Upper lobe of right lung (tissue), 1 donor: ENCODE measurements around the gene LPA. TPM values are rescaled to one million over a fixed set of nuclear protein-coding genes. Genes with fewer than 3 reads are reported as not detected.

ENCODE experiments used
- ATAC-seq: fragments of 200-7000 bp; cut with Tn5 transposase; one replicate; pipeline ENCODE4 v1.9.1; 2020; ENCODE audit warnings: mild to moderate bottlenecking, moderate library complexity
- DNase-seq: peaks from one replicate; pipeline ENCODE4 v3.0.0-alpha.2; 2020
- H3K27ac ChIP-seq: fragments of 200-600 bp; one replicate; pipeline ENCODE4 v1.8.0; 2022
- H3K27me3 ChIP-seq: fragments of 200-600 bp; one replicate; pipeline ENCODE4 v1.8.0; 2022; ENCODE audit warnings: mild to moderate bottlenecking
- H3K36me3 ChIP-seq: fragments of 200-600 bp; one replicate; pipeline ENCODE4 v1.8.0; 2022
- H3K4me1 ChIP-seq: fragments of 200-600 bp; one replicate; pipeline ENCODE4 v1.8.0; 2022
- H3K4me3 ChIP-seq: fragments of 200-600 bp; one replicate; pipeline ENCODE4 v1.8.0; 2022; ENCODE audit warnings: mild to moderate bottlenecking
- H3K9me3 ChIP-seq: fragments of 200-600 bp; one replicate; pipeline ENCODE4 v1.8.0; 2022
- intact Hi-C: fragments of 100-400 bp; cut with DNase I; formaldehyde crosslinking; loops from one replicate; pipeline ENCODE4 v1.11.0; 2022
- total RNA-seq: library from RNA; stranded (reverse); fragmentation: NEBNext Ultra II Directional; extraction: Animal tissue kit (Norgen Biotek cat#: 25700); gene quantifications from one replicate; pipeline ENCODE4 v1.2.1, GENCODE V29; 2021
- TF ChIP-seq, protein P1 (sequence below): fragments of 200-600 bp; IDR thresholded peaks from one replicate; pipeline ENCODE4 v1.8.0; 2022; ENCODE audit warnings: antibody characterized with exemption
- donor health status: DM: no; HTN: yes; CAD: no; lungs with severe emphysema.

LPA gene
- total RNA-seq, 1 donor from 2014 or later = not detected

DNA sequence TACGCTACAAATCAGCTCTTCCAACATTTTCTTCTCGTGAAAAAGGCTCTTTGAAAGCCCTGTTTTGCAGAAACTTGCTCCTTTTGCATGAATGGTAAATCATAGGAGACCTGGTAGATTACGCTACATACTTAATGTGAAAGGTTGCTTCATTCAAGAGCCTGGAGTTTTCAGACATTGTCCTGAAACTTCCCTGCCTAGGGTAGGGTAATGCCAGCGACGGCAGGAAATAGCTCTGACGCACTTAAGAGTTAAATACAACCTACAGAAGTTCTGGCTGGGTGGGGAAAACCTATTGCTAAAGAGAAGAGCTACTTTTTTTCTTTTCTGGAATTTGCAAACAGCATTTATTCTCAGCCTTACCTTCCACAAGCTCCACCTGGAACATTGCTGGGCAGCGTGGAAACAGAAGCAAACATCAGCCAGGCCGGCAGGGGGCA is 144.5 kb downstream of the LPA start:
- Histone ChIP-seq H3K27me3 (no peaks in the 10 kb centered on the region), H3K36me3 (no peaks in the 10 kb centered on the region), H3K4me1 (peaks cover 4% of the 10 kb centered on the region), H3K27ac (peak overlapping the region; percentile 79), H3K9me3 (no peaks in the 10 kb centered on the region), H3K4me3 (peak overlapping the region; percentile 72)
- TF ChIP-seq, protein P1, sequence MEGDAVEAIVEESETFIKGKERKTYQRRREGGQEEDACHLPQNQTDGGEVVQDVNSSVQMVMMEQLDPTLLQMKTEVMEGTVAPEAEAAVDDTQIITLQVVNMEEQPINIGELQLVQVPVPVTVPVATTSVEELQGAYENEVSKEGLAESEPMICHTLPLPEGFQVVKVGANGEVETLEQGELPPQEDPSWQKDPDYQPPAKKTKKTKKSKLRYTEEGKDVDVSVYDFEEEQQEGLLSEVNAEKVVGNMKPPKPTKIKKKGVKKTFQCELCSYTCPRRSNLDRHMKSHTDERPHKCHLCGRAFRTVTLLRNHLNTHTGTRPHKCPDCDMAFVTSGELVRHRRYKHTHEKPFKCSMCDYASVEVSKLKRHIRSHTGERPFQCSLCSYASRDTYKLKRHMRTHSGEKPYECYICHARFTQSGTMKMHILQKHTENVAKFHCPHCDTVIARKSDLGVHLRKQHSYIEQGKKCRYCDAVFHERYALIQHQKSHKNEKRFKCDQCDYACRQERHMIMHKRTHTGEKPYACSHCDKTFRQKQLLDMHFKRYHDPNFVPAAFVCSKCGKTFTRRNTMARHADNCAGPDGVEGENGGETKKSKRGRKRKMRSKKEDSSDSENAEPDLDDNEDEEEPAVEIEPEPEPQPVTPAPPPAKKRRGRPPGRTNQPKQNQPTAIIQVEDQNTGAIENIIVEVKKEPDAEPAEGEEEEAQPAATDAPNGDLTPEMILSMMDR = peak; percentile 95
- DNase-seq (no peak), ATAC-seq (no peak)
- intact Hi-C loops = no loop called here

DNA sequence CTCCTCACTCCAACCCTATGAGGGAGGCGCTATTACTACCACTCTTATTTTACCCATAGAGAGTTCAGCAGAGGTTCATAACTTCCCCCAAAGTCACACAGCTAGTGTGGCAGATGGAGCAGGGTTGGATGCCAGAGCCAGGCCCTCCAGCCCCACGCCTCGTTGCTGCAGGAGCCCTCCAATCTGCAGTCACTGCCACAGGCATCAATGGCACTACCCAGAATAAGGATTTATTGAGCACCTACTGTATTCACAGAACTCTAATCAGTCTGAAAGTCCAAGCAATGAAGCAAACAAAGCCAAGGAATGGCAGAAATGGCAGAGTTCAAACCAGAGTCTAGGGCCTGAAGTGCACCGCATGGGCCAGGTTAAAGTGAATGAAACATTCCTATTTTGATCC is 144.9 kb downstream of the LPA start:
- no peaks in the 10 kb centered on the region for H3K36me3 ChIP-seq
- H3K27me3 ChIP-seq = no peaks in the 10 kb centered on the region
- TF ChIP-seq, protein P1 = no peak
- ATAC-seq = no peak
- H3K27ac ChIP-seq = no peak overlapping the region
- no peaks in the 10 kb centered on the region for H3K9me3 ChIP-seq
- no peak for DNase-seq
- no peak overlapping the region for H3K4me3 ChIP-seq
- H3K4me1 ChIP-seq = peaks cover 4% of the 10 kb centered on the region
- intact Hi-C loops = no loop called here

DNA sequence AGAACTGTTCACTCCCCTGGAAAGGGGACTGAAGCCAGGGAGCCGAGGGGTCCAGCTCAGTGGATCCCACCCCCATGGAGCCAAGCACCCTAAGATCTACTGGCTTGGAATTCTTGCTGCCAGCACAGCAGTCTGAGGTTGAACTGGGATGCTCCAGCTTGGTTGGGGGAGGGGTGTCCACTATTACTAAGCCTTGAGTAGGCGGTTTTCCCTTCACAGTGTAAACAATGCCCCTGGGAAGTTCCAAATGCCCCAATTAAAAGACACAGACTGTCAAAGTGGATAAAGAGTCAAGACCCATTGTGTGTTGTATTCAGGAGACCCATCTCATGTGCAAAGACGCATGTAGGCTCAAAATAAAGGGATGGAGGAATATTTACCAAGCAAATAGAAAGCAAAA is 150.2 kb downstream of the LPA start:
- ATAC-seq = no peak
- intact Hi-C loops = no loop called here
- TF ChIP-seq, protein P1 = no peak

DNA sequence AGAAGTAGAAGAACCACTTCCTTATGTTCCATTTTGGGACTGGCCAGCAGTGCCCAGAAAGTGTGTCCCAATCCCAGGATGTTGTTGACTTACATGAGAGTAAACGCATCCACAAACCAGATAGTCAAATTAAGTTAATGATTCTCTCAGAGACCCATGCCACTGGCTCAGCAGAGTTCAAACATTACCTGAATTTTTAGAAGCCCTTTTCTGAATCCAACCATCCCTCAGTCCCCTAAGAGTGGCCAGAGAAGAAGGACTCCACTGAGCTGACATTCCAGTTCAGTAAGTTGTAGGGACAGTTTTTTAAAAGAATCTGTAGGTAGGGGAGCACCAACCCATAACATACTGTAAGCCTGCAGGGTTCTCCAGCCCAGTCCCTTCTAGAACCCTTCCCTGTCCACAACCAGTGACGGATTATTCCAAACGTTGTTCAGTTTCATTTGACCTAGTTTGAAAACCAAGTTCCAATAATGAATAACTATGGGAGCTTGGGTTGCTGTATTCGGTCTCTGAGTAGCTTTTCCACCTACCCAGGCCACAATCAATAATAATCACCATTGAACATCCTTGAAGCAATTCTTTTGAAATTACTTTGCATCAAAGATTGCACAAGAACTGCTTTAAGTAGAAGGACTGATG is 153.0 kb downstream of the LPA start:
- DNase-seq (no peak), ATAC-seq (no peak)
- Histone ChIP-seq H3K4me1 (no peaks in the 10 kb centered on the region), H3K36me3 (no peaks in the 10 kb centered on the region), H3K9me3 (no peaks in the 10 kb centered on the region), H3K27ac (no peak overlapping the region), H3K27me3 (no peaks in the 10 kb centered on the region), H3K4me3 (no peak overlapping the region)
- intact Hi-C loops = no loop called here
- TF ChIP-seq, protein P1 = no peak

More for the DNA sequence above, 150.2 kb downstream of the LPA start:
- H3K9me3 ChIP-seq = no peaks in the 10 kb centered on the region
- H3K4me3 ChIP-seq = no peak overlapping the region
- DNase-seq = no peak
- H3K27me3 ChIP-seq = no peaks in the 10 kb centered on the region
- no peak overlapping the region for H3K27ac ChIP-seq
- no peaks in the 10 kb centered on the region for H3K4me1 ChIP-seq
- H3K36me3 ChIP-seq = no peaks in the 10 kb centered on the region

DNA sequence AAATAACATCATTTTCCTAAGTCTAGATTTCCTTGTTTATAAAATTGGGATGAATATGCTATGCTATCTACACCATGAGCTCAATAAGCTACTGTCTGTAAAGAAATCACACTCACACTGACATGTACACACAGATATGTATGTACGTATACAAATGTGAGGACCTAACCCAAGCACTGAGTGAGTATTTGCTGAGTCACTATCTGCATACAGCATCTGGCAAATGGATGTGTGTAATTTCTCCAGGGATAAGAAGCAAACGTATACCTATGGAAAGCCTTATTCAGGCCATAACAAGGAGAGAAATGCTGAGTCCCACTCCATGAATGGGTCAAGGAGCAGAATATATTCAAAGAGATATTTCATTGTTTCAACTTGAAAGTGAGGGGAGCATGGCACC is 153.9 kb downstream of the LPA start:
- Histone ChIP-seq H3K9me3 (no peaks in the 10 kb centered on the region), H3K4me1 (no peaks in the 10 kb centered on the region), H3K27me3 (no peaks in the 10 kb centered on the region), H3K4me3 (no peak overlapping the region), H3K36me3 (no peaks in the 10 kb centered on the region), H3K27ac (no peak overlapping the region)
- ATAC-seq = no peak
- no peak for DNase-seq
- intact Hi-C loops = no loop called here
- TF ChIP-seq, protein P1 = no peak

DNA sequence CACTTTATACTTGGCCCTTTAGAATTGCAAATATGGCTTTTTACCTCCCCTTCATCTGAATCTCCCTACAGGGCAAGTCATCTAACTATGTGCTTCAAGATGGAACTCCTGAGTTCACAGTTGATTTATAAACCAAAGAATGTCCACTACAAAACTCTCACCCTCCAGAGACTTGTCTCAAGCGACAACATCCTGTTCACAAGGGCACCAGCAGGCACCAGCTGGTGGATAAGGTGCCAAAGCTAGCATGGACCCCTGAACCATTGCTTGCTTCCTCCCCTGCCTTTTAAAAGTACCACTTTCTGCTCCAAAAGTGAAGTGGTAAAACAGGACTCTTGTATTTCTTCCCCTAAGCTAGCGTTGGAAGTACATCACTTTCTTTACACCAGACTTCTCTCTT is 154.5 kb downstream of the LPA start:
- TF ChIP-seq, protein P1 = no peak
- intact Hi-C loops = no loop called here
- no peak overlapping the region for H3K4me3 ChIP-seq
- DNase-seq (no peak), ATAC-seq (no peak)
- no peak overlapping the region for H3K27ac ChIP-seq
- no peaks in the 10 kb centered on the region for H3K9me3 ChIP-seq
- no peaks in the 10 kb centered on the region for H3K4me1 ChIP-seq
- no peaks in the 10 kb centered on the region for H3K27me3 ChIP-seq
- H3K36me3 ChIP-seq = no peaks in the 10 kb centered on the region
